Measurements from ENCODE around the gene CDC14B. TPM values are rescaled to one million over a fixed set of nuclear protein-coding genes. Genes with fewer than 3 reads are reported as not detected.

The CDC14B gene
- polyA plus RNA-seq, 1 donor from 2014 or later: 7.0 TPM

DNA sequence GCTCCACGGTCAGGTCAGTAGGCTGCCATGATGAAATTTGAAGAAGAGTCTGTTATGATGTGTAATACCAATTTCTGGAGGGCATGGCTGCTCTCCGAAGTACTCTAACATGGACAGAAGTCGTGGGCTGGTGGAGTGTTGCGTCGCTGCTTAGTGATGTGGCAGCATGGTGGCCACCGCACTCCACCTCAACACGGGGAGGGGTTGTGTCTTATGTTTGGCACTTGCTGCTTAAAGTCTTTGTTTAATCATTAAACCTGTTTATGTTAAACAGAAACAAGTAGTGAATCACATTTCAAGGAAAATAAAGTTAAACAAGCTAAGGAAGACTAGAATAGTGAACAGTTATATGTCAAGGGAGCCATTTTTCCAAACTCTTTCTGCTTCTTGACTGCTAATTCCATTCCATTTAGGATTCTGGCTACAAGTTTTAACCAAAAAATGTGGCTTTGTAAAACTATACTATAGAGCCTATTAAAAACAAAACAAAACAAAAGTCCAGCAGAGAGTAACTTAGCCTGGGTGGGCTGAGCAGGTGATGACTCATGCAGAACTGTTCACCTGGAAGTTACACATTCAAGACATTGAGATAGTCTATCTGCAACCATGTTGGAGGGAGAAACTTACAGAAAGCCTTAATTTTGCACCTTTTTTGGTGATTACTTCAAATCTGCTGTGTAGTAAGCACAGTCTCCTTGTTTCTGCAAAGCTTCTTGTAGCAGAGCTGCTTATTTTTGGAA, 160.2 kb downstream of the CDC14B start:
- H3K4me2 ChIP-seq (ENCODE audit: low read length): no peak overlapping the region
- H3F3A ChIP-seq (ENCODE audit: insufficient read depth, low read length, poor library complexity, severe bottlenecking): no peaks in the 10 kb centered on the region
- no peak overlapping the region for H3K27ac ChIP-seq (ENCODE audit: low read length)
- no peaks in the 10 kb centered on the region for H3K36me3 ChIP-seq (ENCODE audit: insufficient read depth, low read length)
- no peaks in the 10 kb centered on the region for H3K27me3 ChIP-seq (ENCODE audit: insufficient read depth, low read depth, low read length)
- no peaks in the 10 kb centered on the region for H3K9me2 ChIP-seq (ENCODE audit: insufficient read depth, low read length)
- H3K9me3 ChIP-seq (ENCODE audit: low read length): no peaks in the 10 kb centered on the region
- TF ChIP-seq MXI1 (conservative IDR thresholded peaks at IDR 0.05; ENCODE audit: poor library complexity, severe bottlenecking) (no peak), POLR2AphosphoS5 (IDR thresholded peaks at IDR 0.05) (no peak)
- H2AFZ ChIP-seq (ENCODE audit: low read depth, low read length): no peak overlapping the region
- H3K9ac ChIP-seq (ENCODE audit: low read length): no peak overlapping the region
- H3K4me3 ChIP-seq (ENCODE audit: low read length): no peak overlapping the region
- no peaks in the 10 kb centered on the region for H3K79me2 ChIP-seq (replicated peaks; ENCODE audit: insufficient read depth, low read length)
- no peaks in the 10 kb centered on the region for H4K20me1 ChIP-seq (ENCODE audit: insufficient read depth)

- Histone ChIP-seq H3F3A (ENCODE audit: insufficient read depth, low read length, poor library complexity, severe bottlenecking) (no peaks in the 10 kb centered on the region), H3K9ac (ENCODE audit: low read length) (no peak overlapping the region), H3K36me3 (ENCODE audit: insufficient read depth, low read length) (no peaks in the 10 kb centered on the region), H3K79me2 (replicated peaks; ENCODE audit: insufficient read depth, low read length) (no peaks in the 10 kb centered on the region), H3K4me3 (ENCODE audit: low read length) (no peak overlapping the region), H4K20me1 (ENCODE audit: insufficient read depth) (no peaks in the 10 kb centered on the region), H3K27ac (ENCODE audit: low read length) (no peak overlapping the region), H3K4me2 (ENCODE audit: low read length) (no peak overlapping the region), H3K9me3 (ENCODE audit: low read length) (no peaks in the 10 kb centered on the region), H3K27me3 (ENCODE audit: insufficient read depth, low read depth, low read length) (no peaks in the 10 kb centered on the region), H3K9me2 (ENCODE audit: insufficient read depth, low read length) (no peaks in the 10 kb centered on the region), H2AFZ (ENCODE audit: low read depth, low read length) (no peak overlapping the region)
- TF ChIP-seq POLR2AphosphoS5 (IDR thresholded peaks at IDR 0.05): no peak
- no peak for TF ChIP-seq TAF1 (IDR thresholded peaks at IDR 0.05; ENCODE audit: low read depth)
- TF ChIP-seq MXI1 (conservative IDR thresholded peaks at IDR 0.05; ENCODE audit: poor library complexity, severe bottlenecking): no peak
- no peak for TF ChIP-seq REST (IDR thresholded peaks at IDR 0.05; ENCODE audit: borderline replicate concordance)
- no peak for TF ChIP-seq CTCF (IDR thresholded peaks at IDR 0.05; ENCODE audit: poor library complexity, severe bottlenecking)
- TF ChIP-seq EZH2 (IDR thresholded peaks at IDR 0.05; ENCODE audit: borderline replicate concordance, insufficient read depth, low read length, poor library complexity, severe bottlenecking): no peak
- no peak for TF ChIP-seq RAD21 (conservative IDR thresholded peaks at IDR 0.05)
- TF ChIP-seq EP300 (conservative IDR thresholded peaks at IDR 0.05; ENCODE audit: poor library complexity, severe bottlenecking): no peak
Measured at GRCh38 chr9:96458226-96458625, 161.4 kb downstream of the CDC14B start.

All from neural cell (in vitro differentiated cells).